ENCODE data around the gene NUBPL.

DNA sequence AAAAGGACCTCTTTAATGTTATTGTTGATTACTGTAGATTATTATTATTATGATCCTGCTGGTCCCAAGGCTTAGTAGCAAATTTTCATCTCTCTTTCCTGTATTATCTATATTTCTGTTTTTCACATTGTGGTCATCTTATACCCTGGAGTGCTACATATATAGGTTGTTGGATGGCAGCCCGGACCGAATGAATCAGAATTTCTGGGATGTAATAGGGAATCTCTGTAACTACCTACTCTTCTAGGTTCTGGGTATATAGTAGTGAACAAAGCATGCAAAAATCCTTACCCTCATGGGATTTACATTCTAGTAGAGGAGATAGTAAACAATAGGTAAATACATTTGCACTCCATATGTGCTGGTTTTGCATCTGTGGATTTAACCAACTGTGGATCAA lies 31.4 kb downstream of the NUBPL start:
- TF ChIP-seq, protein P1, sequence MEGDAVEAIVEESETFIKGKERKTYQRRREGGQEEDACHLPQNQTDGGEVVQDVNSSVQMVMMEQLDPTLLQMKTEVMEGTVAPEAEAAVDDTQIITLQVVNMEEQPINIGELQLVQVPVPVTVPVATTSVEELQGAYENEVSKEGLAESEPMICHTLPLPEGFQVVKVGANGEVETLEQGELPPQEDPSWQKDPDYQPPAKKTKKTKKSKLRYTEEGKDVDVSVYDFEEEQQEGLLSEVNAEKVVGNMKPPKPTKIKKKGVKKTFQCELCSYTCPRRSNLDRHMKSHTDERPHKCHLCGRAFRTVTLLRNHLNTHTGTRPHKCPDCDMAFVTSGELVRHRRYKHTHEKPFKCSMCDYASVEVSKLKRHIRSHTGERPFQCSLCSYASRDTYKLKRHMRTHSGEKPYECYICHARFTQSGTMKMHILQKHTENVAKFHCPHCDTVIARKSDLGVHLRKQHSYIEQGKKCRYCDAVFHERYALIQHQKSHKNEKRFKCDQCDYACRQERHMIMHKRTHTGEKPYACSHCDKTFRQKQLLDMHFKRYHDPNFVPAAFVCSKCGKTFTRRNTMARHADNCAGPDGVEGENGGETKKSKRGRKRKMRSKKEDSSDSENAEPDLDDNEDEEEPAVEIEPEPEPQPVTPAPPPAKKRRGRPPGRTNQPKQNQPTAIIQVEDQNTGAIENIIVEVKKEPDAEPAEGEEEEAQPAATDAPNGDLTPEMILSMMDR (IDR thresholded peaks at IDR 0.05) = no peak
- TF ChIP-seq POLR2A (IDR thresholded peaks at IDR 0.05) = no peak

Measured in Peyer's patch (tissue), 4 donors.